HG03442 (cell line): ENCODE data around the gene BCL2L13.

ENCODE experiments used
- ATAC-seq: cut with Tn5 transposase; IDR thresholded peaks from one replicate; pipeline ENCODE4 v1.9.1; 2021; ENCODE audit warnings: mild to moderate bottlenecking, moderate library complexity; ENCODE audit not compliant: unreplicated experiment

The BCL2L13 gene

DNA sequence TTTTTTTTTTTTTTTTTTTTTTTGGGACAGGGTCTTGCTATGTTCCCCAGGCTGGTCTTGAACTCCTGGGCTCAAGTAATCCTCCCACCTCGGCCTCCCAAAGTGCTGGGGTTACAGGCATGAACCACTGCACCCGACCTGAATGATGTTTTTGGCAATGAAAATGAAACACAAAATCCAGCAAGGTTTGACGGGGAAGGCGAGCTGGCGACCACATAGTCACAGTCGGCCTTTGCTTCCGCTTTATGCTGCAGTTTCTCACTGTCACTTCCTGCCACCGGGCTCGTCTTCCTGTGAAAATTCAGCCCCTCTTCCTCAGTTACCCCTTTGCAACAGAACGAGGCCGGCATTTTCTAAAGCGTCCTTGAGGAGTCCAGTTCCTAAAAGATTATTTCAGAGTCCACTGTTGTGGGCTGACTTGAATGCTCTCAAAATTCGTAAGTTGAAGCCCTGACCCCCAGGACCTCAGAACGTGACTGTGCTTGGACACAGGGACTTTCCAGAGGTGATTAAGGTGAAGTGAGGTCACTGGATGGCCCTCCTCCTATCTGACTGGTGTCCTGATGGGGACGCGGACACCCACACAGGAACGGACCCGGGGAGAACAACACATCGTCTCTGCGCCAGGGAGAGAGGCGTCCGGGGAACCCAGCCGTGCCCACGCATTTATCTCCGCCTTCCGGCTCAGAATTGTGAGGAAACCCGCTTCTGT is 138.6 kb downstream of the BCL2L13 start:
- peak; percentile 23 for ATAC-seq

DNA sequence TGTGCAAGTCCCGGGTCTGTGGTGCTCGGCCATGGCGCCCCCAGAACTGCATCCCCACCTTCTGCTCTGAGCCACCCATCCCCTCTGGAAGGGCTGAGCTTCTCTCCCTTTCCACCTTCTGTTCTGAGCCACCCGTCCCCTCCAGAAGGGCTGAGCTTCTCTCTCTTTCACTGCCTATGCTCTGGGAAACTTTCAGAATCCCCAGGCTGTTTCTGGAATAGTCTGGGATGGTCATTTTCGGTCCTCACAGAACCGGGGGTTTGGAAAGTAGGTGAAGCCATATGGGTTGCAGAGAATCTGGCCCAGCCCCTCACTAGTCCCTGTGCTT is 139.1 kb downstream of the BCL2L13 start:
- ATAC-seq: no peak

DNA sequence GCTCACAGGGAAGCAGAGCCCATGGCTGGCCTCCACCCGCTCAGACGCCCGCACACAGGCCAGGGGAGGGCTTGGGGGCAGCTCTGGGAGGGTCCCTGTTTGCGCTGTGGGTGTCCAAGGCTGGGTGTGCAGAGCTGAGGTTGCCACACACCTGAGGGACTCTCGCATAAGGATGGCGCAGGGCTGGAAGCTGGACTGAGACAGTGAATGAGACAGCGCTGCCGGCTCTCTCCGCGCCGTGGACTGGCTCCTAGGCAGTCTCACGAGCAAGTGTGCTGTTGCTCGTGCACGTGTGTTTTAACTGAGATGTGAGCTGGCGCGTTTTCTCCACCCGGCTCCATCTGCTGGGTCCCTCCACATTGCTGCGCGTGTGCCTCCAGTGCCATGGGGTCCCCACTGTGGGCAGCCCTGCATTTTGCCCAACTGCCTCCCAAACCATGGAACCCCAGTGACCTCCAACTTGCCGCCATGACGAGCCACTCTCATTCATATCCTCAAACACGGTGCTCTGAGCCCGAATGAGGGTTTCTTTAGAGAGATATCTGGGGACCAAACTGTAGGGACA is 139.9 kb downstream of the BCL2L13 start:
- no peak for ATAC-seq

DNA sequence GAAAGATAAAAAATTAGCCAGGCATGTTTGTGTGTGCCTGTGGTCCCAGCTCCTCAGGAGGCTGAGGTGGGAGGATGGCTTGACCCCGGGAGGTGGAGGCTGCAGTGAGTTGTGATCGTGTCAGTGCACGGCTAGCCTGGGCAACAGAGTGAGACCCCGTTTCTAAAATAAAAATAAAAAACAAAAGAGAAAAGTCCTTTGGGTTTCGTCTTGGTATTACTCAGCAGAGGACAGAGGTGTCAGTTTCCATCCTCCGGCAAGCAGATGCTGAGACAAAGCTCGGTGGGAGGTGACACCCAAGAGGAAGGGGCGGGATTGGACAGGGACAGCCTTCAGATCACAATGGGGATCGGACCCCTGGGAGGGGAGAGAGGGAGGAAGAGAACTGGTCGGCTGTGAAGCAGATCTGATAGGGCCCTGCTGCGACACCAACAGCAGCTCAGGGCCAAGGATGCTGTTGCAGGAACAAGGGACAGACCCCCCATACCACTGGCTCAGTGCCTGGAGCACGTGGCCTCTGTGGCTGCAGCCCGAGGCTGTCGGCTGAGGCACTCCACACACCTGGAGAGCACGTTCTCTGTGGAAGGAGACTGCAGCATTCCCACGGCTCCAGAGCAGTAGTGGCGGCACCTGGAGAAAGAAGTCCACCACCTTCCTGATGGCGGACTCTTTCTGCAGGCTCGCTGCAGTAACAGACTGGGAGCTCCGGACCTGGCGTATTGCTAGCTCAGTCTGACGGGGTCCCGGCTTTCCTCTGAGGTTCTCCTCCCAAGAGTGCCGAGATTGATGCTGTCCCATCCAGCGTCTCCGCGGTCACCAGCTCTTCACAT is 140.9 kb downstream of the BCL2L13 start:
- no peak for ATAC-seq

DNA sequence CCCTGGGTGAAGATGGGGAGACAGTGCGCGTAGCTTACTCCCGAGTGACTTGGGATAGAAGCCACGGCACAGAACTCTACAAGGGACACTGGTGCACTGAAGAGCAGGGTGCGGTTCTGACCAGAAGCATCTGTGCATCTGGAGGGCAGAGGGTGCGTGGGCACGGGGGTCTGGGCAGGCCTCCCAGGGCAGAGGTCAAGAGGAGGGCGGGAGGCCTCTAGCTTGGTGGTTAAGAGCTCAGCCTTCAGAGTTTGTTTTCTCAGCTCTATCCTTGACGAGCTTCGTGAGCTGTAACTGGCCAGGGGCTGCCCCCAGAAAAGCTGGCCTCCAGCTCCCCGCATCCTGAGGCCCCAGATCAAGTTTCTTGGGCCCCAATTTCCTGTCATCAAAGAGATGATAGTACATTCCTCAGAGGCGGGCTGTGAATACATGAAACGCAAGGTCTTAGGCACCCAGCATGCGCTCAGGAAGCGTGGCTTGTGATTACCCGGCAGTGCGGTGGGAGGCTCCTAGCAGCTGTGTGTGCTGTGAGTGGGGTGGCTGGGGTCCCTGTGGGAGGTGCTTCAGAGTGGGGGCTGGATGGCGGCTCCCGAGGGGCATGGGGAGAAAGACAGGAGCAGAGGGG is 141.7 kb downstream of the BCL2L13 start:
- ATAC-seq: no peak
